Stimulated activated CD8-positive, alpha-beta memory T cell treated with anti-CD3 and anti-CD28 coated beads, Interleukin-12 subunit alpha, Interleukin-12 subunit beta, amount 100 ng/mL, for 1 hour (primary cell): ENCODE results near the gene DDX46.
"Not testable (repeated sequence)": the region's sequence is repeated elsewhere in the genome, so short reads cannot be mapped to it uniquely, and the experiment has no call there.

Experiments
- DNase-seq: peaks from one replicate; pipeline ENCODE4 v3.0.0-alpha.2; 2020; ENCODE audit warnings: low read depth

The DDX46 gene

DNA sequence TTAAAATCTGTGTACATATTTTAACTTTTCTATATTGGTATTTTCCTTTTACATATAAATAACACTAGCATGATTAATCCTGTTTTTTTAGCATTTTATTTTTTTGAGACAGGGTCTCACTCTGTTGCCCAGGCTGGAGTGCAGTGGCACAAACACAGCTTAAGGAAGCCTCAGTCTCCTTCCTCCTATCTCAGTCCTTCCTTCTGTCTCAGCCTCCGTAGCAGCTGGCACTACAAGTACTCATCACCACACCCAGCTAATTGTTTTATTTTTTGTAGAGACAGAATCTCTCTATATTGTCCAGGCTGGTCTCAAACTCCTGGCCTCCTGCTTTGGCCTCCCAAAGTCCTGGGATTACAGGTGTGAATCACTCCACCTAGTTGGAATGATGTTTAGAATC is 85.7 kb downstream of the DDX46 start:
- DNase-seq = no peak

DNA sequence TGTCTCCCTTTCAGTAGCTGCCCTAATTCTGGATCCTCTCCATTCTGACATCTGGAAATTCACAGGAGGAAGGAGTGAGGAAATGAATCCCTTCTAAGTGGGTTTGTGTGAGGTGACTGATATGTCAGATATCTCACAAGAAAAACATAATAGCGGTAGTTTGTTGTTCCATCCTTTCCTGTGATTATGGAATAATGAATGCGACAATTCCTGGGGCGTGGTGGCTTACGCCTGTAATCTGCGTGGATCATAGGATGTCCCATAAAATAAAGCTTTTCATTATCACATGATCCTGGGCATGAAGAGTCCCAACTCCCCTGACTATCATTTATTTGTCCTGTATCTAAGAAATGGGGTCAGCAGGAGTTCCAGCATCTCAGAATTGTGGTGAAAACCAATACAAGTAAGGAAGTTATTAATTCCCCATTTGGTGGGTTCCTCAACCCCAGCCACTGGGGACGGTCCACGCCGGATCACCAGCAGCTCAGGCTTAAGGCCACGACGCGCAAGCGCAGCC is 86.8 kb downstream of the DDX46 start:
- DNase-seq = no peak

DNA sequence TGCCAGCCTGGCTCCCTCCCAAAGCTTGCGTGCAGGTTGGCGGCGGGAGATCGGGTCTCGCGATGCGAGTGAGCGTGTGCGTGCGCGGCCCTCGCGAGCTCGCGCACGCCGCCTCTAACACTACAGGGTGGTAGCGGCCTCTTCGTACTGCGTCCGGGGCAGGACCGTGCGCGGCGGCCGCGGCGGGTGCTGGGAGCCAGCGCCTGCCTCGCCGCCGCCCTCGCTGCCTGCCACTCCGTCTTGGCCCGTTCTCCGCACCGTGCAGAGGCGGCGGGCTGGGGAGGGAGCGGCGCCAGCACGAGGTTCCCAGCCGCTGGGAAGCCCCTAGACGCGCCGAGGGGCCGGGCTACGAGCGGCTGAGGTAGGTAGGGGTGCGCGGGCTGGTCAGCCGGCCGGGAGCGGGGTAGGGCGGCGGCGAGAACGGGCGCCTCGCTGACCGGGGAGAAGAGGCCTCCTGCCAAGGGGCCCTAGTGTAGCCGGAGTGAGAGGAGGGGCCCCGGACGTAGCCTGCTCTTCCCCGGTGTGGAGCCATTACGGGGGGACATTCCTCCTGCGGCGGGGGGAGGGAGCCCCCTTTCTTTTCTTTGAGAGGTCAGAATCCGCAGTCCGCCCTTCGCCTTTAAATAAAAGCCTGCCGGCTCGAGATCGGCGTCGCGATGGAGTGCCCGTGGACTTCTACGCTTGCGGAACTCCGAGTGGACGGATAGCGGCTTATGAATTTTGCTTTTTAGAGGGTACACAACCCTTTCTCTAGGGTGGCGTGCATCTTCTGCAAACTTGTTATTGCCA is 87.5 kb downstream of the DDX46 start, which contains the start of gene C5orf24:
Gene C5orf24, plus strand, starts transcription at position 117 of the 789 bp plus-strand sequence. CDS start 8,933 bp downstream, outside the sequence.
- DNase-seq = peak; percentile 82

DNA sequence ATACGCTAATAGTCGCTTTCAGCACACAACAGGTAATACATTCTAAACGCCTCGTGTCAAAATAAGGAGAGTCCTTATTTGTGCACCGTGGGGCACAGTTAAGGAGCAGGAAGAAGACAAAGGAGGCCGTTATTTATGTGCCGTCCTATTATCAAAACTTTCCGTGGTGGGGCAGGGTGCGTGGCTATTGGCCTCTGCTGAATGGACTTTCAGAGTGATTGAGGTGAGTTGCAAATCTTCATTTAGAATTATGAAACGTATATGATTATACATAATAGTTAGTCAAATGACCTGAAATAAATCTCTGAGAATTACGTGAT is 88.0 kb downstream of the DDX46 start:
- DNase-seq = peak; percentile 1

DNA sequence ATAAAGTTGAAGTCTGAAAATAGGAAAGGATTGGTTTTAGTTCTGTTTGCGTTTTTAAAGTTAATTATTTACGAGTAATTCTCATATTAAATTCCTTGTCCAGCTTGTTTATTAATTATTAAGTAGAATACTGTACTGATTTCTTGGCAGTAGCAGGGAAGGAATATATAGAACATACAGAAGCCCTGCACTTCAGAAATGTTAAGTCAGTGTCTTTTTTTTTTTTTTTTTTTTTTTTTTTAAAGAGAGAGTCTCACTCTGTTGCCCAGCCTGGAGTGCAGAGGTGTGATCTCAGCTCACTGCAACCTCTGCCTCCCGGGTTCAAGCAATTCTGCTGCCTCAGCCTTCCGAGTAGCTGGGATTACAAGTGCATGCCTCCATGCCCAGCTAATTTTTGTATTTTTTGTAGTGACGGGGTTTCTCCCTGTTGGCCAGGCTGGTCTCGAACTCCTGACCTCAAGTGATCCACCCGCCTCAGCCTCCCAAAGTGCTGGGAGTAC is 90.9 kb downstream of the DDX46 start:
- not testable (repeated sequence) for DNase-seq

DNA sequence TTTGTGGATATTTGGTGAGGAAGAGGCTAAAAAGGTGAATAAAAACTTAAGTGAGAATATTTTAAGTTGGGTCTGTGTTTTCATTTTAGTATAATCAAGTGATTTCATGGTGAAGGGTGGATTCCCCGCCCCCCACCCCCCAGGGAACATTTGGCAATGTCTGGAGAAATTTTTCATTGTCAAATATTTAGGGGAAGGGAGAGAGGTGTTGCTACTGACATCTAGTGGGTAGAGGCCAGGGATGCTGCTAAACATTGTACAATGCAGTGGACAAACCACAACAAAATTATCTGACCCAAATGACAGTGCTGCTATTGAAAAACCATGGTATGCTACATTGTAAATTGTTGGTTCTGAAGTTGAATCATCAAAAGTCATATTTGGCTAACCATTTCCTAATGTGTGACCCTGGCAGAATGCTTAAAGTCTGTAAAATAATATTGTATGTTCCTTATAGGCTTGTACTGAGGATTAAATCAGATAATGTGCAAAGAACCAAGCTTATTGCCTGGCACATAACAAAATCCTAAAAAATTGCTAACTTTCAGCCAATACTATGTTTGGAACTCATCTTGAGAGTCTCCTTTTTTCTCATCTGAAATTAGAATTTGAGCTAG is 92.8 kb downstream of the DDX46 start:
- no peak for DNase-seq

DNA sequence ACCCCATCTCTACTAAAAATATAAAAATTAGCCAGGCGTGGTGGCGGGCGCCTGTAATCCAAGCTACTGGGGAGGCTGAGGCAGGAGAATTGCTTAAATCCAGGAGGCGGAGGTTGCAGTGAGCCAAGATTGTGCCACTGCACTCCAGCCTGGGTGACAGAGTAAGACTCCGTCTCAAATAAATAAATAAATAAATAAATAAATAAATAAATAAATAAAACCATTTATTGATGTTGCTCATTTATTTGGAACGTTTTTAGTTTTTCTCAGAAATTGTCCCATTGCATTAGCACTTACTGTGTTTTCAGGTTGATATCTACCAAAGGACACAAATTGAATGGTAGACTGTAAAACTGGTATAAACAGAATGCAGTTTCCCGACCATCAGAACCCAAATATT is 97.9 kb downstream of the DDX46 start:
- DNase-seq = not testable (repeated sequence)

DNA sequence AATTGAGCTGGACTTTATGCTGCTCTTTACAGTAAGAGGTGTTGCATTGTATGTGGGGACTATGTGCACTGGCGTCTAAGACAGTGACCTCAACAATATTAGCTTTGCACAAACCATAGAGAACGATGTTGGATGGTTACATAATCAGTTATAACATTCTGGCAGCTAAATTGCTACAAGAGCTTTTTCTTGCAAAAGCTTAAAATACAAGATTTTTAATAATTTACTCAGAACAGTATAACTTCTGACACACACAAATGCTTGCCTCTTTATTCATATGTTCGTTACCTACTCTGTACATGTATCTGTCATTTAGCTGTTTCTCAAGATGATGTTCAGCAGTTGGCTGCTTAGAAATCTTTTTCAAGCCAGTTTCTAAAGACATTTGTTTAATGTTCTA is 98.8 kb downstream of the DDX46 start:
- no peak for DNase-seq

DNA sequence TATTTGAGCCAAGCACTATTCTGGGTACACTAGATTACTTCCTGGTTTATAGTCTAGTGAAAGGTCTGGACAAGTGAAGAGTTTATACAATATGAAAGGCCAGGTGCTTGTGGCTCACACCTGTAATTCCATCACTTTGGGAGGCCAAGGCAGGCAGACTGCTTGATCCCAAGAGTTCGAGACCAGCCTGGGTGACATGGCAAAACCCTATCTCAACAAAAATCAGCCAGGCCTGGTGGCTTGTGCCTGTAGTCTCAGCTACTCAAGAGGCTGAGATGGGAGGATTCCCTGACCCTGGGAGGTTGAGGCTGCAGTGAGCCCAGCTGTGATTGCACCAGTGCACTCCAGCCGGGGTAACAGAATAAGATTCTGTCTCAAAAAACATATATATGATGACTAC is 106.1 kb downstream of the DDX46 start:
- no peak for DNase-seq

DNA sequence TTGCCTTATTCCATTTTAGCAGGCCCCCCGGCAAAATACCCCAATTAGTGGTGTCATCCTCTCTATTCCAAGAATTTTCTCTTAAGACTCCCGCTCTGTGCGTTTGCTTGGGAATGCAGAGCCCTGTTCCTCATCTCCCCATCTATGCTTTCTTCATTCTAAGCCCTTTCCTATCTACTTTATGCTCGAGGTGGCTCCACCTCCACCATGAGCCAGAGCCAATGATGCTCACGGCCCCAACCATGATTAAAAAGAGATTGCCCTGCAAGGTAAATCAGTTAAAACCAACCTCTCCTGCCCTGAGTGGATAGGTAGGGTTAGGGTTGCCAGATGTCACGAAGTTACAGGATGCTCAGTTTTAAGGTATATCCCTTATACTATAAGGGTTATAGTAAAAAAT is 114.9 kb downstream of the DDX46 start:
- DNase-seq = no peak

DNA sequence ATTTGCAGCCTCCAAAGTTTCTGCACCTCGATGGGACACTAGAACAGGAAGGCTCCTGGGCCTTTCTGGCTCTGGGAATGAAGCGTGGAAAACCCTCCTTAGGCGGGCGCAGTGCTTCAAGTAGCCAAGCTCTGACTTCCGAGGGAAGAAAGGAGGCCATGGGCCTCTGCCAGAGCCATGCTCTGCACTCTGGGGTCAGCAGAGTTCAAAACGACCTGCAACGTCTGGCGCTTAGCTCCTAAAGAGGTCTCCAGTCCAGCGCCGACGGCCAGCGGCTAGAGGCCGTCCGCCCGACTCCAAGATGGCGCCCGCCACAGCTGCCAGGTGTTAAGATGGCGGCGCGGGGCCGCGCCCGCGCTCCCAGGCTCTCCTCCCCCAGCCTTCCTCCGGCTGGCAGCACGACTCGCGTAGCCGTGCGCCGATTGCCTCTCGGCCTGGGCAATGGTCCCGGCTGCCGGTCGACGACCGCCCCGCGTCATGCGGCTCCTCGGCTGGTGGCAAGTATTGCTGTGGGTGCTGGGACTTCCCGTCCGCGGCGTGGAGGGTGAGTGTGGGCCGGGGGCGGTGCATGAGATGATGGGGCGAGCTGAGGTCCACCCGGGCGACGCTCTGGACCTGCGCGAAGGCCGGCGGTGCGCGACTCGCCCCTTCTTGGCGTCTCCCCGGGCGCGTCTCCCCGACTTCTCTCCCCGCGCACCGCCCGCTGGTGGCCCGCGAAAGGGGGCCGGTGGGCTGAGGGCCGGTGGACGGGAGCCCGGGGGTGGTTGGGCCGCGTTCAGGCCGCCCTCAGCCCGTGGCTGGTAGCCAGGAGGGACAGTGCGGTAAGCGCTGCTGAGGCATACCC is 115.6 kb downstream of the DDX46 start, which contains the start of gene TXNDC15:
Gene TXNDC15, plus strand, starts transcription at position 385 of the 844 bp plus-strand sequence. Its CDS starts 57 bp downstream, at position 442.
- peak; percentile 54 for DNase-seq

DNA sequence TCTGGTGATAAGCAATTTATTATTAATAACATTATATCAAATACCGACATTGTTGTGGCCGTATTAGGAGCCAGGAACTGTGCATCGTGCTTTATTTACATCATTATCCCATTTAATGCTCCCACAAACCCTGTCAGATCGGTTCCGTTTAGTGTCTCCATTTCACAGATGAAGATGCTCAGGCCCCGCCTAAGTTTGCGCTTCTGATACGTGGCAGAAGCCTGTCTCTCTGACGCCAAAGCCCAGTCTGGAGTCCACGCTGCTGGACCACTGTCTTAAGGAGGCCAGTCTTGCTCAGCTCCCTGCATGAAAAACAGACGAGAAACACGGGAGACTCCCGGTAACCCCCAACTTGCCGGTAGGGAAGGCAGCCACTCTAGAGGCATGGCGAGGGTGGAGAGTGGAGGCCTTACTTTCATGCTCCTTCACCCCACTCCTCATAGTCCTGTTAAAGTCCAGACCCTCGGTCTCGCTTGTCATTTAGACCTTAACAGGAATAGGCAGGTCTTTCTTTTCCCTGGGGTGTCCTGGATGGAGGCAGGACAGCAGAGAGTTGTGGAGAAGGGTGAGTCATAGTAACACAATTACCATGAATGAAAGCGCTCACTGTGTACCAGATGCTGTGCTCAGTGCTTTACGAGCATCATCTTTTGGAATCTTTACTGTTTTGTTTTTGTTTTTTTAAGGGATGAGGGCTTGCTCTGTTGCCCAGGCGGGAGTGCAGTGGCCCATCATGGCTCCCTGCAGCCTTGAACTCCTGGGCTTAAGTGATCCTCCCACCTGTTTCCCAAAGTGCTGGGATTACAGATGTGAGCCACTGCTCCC is 116.5 kb downstream of the DDX46 start:
- DNase-seq = no peak

DNA sequence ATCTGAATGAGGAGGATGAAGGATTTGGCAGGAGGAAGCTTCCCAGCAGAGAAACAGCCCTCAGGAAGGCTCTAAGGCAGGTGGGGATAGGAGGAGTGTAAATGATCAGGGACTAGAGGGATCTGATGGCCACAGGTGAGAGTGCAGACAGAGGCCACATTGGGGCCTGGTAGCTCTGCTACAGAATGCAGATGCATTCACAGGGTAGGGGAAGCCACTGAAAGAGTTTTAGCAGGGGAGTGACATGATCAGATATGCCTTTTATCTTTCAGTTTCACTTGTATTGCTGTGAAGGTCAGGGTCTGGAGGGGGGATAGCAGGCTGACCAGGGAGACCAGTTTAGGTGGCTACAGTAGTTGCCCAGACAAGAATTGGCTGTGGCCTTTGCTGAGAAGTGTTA is 118.6 kb downstream of the DDX46 start:
- no peak for DNase-seq

DNA sequence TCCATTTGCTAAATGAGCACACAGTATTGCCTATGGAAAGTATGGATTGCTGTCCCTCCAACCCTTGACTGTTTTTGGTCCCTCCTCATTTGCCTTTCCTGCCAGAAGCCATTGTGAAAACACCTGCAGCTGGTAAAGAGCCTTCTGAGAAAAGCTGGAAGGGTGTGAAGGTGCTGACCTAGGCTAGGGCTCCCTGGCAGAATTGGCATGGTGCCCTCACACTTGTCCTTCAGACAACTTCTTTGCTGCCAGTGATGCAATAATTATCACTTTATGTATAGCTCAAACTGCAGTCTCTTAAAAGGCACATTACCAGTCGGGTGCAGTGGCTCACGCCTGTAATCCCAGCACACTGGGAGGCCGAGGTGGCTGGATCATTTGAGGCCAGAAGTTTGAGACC is 119.8 kb downstream of the DDX46 start:
- no peak for DNase-seq

DNA sequence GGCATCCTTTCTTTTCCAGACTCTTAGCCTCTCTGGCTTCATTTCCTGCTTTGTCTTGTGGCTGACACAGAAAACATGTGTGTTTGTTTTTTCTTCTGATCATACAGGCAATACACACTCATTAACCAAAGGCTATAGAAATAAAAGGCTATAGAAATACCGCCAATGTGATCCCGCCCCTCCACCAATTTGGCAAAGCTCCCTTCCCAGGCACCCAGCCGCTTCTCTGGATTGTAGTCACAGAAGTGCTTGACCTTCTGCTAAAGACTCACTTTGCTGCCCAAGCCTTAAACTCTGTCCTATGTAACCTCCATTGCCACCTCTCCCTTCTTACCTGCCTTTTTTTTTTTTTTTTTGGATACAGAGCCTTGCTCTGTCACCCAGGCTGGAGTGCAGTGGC is 120.9 kb downstream of the DDX46 start:
- no peak for DNase-seq
